ENCODE results near the gene CAMSAP2.

The CAMSAP2 gene

DNA sequence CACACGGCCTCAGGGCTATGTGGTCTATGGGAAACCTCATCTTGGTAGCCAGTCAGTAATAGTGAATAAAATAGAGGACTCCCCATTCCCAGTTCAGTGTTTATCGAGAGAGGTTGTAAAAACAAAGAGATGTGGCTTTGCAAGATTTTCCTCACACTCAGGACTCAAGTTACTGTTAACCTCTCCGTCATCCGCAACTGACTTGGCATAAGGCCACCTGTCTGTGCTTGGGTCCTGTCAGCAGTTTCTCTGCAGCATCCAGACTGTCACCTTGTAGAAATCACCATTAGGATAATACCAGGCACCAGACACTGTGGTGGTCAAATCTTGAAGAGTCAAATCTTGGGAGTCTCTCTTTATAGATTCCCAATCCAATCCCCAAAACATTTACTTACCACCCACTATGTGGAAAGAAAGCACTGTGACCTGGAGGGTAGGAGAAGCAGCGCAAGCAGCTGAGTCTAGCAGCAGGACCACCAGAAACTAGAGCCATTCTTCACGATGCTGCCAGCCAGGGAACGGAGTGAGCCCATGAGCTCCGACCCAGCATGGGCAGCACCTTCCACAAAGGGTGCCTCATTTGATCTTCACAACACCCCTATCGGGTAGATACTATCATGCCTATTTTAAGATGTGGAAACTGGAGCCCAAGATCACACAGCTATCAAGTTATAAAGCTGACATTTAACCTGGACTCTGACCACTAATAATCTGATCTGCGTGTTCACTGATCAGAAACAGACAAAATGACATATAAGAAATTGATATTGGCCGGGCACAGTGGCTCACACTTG is 128.5 kb downstream of the CAMSAP2 start:
- DNase-seq (ENCODE audit: extremely low read depth, low read depth): no peak
- TF ChIP-seq, protein P1, sequence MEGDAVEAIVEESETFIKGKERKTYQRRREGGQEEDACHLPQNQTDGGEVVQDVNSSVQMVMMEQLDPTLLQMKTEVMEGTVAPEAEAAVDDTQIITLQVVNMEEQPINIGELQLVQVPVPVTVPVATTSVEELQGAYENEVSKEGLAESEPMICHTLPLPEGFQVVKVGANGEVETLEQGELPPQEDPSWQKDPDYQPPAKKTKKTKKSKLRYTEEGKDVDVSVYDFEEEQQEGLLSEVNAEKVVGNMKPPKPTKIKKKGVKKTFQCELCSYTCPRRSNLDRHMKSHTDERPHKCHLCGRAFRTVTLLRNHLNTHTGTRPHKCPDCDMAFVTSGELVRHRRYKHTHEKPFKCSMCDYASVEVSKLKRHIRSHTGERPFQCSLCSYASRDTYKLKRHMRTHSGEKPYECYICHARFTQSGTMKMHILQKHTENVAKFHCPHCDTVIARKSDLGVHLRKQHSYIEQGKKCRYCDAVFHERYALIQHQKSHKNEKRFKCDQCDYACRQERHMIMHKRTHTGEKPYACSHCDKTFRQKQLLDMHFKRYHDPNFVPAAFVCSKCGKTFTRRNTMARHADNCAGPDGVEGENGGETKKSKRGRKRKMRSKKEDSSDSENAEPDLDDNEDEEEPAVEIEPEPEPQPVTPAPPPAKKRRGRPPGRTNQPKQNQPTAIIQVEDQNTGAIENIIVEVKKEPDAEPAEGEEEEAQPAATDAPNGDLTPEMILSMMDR (IDR thresholded peaks at IDR 0.05; ENCODE audit: low read depth, low read length): no peak

DNA sequence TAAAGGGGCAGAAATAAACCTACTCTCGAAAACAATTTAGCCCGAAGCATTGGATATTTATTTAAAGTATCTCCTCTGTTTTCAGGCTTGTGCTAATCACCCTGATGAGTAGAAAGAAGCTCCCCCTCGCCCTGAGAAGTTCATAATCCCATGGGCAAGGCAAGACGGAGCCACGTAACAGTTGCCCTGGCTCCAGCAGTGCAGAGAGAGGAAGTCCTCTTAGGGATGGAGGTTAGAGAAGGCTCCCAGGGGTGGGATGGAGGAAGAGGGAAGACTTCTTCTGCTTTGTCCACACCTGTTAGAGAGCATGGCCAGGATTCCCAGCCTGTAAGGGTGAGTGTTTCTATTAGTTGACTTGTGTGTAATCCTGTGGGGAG is 130.7 kb downstream of the CAMSAP2 start:
- TF ChIP-seq, protein P1 (IDR thresholded peaks at IDR 0.05; ENCODE audit: low read depth, low read length): no peak
- DNase-seq (ENCODE audit: extremely low read depth, low read depth): no peak

DNA sequence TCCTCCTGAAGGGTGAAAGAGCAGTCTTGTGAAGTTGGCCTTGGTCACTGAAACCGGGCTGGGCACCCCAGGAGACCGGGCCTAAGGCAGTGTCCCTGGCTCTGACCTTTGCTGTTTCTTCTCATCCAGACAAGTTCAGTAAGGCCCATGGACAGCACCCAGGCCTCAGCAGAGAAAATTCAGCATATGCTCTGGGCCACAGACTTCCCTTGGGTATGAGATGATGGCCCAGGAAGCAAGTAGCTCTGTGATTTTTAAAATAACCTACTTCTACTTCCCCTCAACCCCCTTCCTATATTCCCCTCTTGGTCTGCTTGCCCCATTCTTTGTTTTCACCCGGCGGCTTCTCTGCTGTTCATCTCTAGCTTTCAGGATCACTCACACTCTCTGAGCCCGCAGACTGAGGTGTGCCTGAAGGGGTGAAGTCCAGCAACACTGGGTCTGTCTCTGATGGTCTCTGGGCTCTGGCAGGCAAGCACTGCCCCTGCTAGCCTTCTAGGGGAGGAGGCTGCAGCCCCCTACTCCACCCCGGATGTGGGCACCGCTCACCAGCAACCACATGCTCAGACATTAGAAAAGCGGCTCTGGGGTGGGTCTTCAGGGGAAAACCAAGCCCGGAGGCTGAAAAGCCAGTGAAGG is 131.2 kb downstream of the CAMSAP2 start:
- TF ChIP-seq, protein P1 (IDR thresholded peaks at IDR 0.05; ENCODE audit: low read depth, low read length): no peak
- DNase-seq (ENCODE audit: extremely low read depth, low read depth): no peak

DNA sequence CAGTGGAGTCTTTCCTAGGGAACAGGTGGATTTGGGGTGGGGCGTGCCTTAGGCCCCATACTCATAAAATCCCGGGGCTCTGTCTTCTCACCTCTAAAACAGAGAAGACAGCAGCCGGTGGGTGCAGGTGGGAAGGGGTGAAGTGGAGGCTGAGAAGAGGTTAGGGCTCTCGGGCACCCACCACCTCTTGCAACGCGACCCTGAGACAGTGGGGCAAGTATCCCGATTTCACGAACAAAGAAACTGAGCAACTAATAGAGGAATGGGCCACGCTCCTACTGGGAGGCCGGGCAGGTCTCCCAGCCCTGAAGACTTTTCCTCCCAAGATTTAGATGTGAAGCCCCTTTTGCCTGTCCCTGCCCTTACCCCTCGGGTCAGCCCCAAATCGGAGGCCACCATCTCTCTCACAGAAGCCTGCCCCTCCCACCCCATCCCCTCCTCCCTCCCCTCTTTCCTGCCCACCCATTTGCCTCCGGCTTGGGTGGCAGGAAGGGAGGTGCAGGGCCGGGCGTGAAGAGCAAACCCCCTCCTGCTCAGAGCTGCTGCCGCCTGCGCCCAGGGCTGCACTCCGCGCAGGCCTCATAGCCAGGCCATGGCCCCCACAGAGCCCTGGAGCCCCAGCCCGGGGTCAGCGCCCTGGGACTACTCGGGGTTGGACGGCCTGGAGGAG is 133.9 kb downstream of the CAMSAP2 start, which contains the start of gene GPR25:
GPR25 (plus strand) TSS at position 536 of the 670 bp plus-strand sequence; CDS start at position 593, 57 bp downstream.
- TF ChIP-seq, protein P1 (IDR thresholded peaks at IDR 0.05; ENCODE audit: low read depth, low read length): no peak
- DNase-seq (ENCODE audit: extremely low read depth, low read depth): no peak

DNA sequence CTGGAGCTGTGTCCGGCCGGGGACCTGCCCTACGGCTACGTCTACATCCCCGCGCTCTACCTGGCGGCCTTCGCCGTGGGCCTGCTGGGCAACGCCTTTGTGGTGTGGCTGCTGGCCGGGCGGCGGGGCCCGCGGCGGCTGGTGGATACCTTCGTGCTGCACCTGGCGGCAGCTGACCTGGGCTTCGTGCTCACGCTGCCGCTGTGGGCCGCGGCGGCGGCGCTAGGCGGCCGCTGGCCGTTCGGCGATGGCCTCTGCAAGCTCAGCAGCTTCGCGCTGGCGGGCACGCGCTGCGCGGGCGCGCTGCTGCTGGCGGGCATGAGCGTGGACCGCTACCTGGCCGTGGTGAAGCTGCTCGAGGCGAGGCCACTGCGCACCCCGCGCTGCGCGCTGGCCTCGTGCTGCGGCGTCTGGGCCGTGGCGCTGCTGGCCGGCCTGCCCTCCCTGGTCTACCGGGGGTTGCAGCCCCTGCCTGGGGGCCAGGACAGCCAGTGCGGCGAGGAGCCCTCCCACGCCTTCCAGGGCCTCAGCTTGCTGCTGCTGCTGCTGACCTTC is 134.5 kb downstream of the CAMSAP2 start:
- TF ChIP-seq, protein P1 (IDR thresholded peaks at IDR 0.05; ENCODE audit: low read depth, low read length): no peak
- DNase-seq (ENCODE audit: extremely low read depth, low read depth): no peak

DNA sequence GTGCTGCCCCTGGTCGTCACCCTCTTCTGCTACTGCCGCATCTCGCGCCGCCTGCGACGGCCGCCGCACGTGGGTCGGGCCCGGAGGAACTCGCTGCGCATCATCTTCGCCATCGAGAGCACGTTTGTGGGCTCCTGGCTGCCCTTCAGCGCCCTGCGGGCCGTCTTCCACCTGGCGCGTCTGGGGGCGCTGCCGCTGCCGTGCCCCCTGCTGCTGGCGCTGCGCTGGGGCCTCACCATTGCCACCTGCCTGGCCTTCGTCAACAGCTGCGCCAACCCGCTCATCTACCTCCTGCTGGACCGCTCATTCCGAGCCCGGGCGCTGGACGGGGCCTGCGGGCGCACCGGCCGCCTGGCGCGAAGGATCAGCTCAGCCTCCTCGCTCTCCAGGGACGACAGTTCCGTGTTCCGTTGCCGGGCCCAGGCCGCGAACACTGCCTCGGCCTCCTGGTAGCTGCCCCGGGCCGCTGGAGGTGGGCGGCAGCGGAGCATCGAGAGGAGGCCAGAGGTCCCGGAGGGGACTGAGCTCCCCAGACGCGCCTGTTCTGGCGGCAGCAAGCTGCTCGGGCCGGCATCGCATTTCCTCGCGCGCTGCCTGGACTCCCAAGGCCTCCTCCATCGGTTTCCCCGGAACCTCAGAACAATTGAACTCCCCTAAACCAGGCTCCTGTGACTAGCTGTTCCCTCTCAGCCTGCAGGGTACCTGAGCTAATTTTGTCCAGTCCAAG is 135.1 kb downstream of the CAMSAP2 start:
- no peak for DNase-seq (ENCODE audit: extremely low read depth, low read depth)
- TF ChIP-seq, protein P1 (IDR thresholded peaks at IDR 0.05; ENCODE audit: low read depth, low read length): no peak

Measured in AG09319 (cell line).